GM19351 (cell line): ENCODE measurements around the gene C1QTNF7.

ENCODE experiments used
- ATAC-seq: cut with Tn5 transposase; IDR thresholded peaks from one replicate; pipeline ENCODE4 v1.9.1; 2021; ENCODE audit warnings: mild to moderate bottlenecking, moderate library complexity; ENCODE audit not compliant: unreplicated experiment

C1QTNF7 gene

GRCh38 chr4:15413623-15414019, 14.2 kb upstream of the C1QTNF7 start:
- no peak for ATAC-seq

- peak; percentile 37 for ATAC-seq
Measured at GRCh38 chr4:15414551-15415091, 13.2 kb upstream of the C1QTNF7 start.

- ATAC-seq, result peak; percentile 35
Measured at GRCh38 chr4:15416357-15417232, 11.2 kb upstream of the C1QTNF7 start.

- ATAC-seq, result no peak
Measured at GRCh38 chr4:15417233-15417660, 10.6 kb upstream of the C1QTNF7 start.

GRCh38 chr4:15418956-15419355, 8.9 kb upstream of the C1QTNF7 start:
- no peak for ATAC-seq

- ATAC-seq, result no peak
Measured at GRCh38 chr4:15420642-15421041, 7.2 kb upstream of the C1QTNF7 start.

- no peak for ATAC-seq
Measured at GRCh38 chr4:15423285-15423711, 4.5 kb upstream of the C1QTNF7 start.

- ATAC-seq, result no peak
Measured at GRCh38 chr4:15425520-15425919, 2.3 kb upstream of the C1QTNF7 start.

GRCh38 chr4:15427161-15427560, 672 bp upstream of the C1QTNF7 start:
- ATAC-seq, result no peak

GRCh38 chr4:15428611-15429010, 778 bp downstream of the C1QTNF7 start:
- ATAC-seq, result no peak

- no peak for ATAC-seq
Measured at GRCh38 chr4:15434091-15434490, 6.3 kb downstream of the C1QTNF7 start.

GRCh38 chr4:15434676-15435075, 6.8 kb downstream of the C1QTNF7 start:
- no peak for ATAC-seq

GRCh38 chr4:15436513-15436912, 8.7 kb downstream of the C1QTNF7 start:
- no peak for ATAC-seq

GRCh38 chr4:15438939-15439524, 11.2 kb downstream of the C1QTNF7 start:
- no peak for ATAC-seq

- ATAC-seq, result no peak
Measured at GRCh38 chr4:15443371-15444160, 15.7 kb downstream of the C1QTNF7 start.

GRCh38 chr4:15444276-15444675, 16.4 kb downstream of the C1QTNF7 start:
- no peak for ATAC-seq

- no peak for ATAC-seq
Measured at GRCh38 chr4:15444879-15445547, 17.2 kb downstream of the C1QTNF7 start.

GRCh38 chr4:15451181-15451865, 23.5 kb downstream of the C1QTNF7 start:
- ATAC-seq, result no peak

GRCh38 chr4:15451866-15452765, 24.3 kb downstream of the C1QTNF7 start:
- ATAC-seq, result no peak
